OCI-LY3 (cell line): ENCODE data around the gene CCNJL.

ENCODE experiments used
- EZH2phosphoT487 ChIP-seq: fragments of 200-600 bp; shearing (Covaris generic); IDR thresholded peaks from 2 replicates; pipeline ENCODE4 v1.6.1; 2018; ENCODE audit warnings: antibody characterized with exemption, mixed run types, low read depth
- TF ChIP-seq, protein P1 (sequence below): fragments of 200-600, 300-600 bp; sonication (generic); IDR thresholded peaks from 2 replicates; pipeline ENCODE4 v1.5.1; 2014; ENCODE audit warnings: antibody characterized with exemption, low read length, low read depth

DNA sequence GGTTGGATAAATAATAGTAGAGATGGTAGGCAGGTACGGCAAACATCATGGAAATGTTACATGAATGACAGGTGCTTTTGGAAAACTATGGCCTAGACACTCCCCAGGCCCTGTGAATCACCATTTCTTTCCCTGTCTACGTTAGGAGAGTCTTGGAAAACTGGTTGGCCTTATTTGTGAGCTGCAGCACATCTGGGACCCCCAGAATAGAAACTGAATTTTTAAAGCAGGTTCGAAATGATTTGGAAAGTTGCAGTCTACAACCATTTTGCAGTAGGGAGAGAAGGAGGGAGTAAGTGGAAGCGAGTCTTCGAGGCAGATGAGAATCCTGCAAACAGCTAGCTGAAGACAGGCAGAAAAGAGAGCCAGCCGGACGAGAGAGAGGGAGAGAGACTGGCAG, 45.0 kb upstream of the CCNJL start:
- TF ChIP-seq, protein P1, sequence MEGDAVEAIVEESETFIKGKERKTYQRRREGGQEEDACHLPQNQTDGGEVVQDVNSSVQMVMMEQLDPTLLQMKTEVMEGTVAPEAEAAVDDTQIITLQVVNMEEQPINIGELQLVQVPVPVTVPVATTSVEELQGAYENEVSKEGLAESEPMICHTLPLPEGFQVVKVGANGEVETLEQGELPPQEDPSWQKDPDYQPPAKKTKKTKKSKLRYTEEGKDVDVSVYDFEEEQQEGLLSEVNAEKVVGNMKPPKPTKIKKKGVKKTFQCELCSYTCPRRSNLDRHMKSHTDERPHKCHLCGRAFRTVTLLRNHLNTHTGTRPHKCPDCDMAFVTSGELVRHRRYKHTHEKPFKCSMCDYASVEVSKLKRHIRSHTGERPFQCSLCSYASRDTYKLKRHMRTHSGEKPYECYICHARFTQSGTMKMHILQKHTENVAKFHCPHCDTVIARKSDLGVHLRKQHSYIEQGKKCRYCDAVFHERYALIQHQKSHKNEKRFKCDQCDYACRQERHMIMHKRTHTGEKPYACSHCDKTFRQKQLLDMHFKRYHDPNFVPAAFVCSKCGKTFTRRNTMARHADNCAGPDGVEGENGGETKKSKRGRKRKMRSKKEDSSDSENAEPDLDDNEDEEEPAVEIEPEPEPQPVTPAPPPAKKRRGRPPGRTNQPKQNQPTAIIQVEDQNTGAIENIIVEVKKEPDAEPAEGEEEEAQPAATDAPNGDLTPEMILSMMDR, result no peak
- TF ChIP-seq EZH2phosphoT487, result no peak
